BLaER1 treated with 17β-estradiol and CSF1 and Interleukin-3, amounts not matched to agents 10 nM and 100 nM (cell line): ENCODE data around the gene JAZF1.

Source experiments
- H3K27ac ChIP-seq, 11 experiments: shearing (Covaris generic); formaldehyde crosslinking; 2 replicates each; pipeline ENCODE4 v1.8.1; 2022
- H3K27me3 ChIP-seq, 11 experiments: shearing (Covaris generic); formaldehyde crosslinking; 2 replicates each; pipeline ENCODE4 v1.8.1; 2022
- H3K36me3 ChIP-seq, 11 experiments: shearing (Covaris generic); formaldehyde crosslinking; 2 replicates each; pipeline ENCODE4 v1.8.1; 2022
- H3K4me1 ChIP-seq, 10 experiments: shearing (Covaris generic); formaldehyde crosslinking; 2 replicates each; pipeline ENCODE4 v1.8.1; 2022
- H3K4me2 ChIP-seq, 11 experiments: shearing (Covaris generic); formaldehyde crosslinking; 2 replicates each; pipeline ENCODE4 v1.8.1; 2022
- H3K4me3 ChIP-seq, 10 experiments: shearing (Covaris generic); formaldehyde crosslinking; 2 replicates each; pipeline ENCODE4 v1.8.1; 2022
- H3K9ac ChIP-seq, 11 experiments: shearing (Covaris generic); formaldehyde crosslinking; 2 replicates each; pipeline ENCODE4 v1.8.1; 2022
- H3K9me3 ChIP-seq, 11 experiments: shearing (Covaris generic); formaldehyde crosslinking; replicated peaks in 1 of 11; 2 replicates each; pipeline ENCODE4 v1.8.1; 2022
- H4K20me1 ChIP-seq, 11 experiments: shearing (Covaris generic); formaldehyde crosslinking; 2 replicates each; pipeline ENCODE4 v1.8.1; 2022
- Cebpa-rat ChIP-seq, 11 experiments: shearing (Covaris generic); IDR thresholded peaks; 2 replicates each; pipeline ENCODE4 v1.8.1; 2022

Gene JAZF1

DNA sequence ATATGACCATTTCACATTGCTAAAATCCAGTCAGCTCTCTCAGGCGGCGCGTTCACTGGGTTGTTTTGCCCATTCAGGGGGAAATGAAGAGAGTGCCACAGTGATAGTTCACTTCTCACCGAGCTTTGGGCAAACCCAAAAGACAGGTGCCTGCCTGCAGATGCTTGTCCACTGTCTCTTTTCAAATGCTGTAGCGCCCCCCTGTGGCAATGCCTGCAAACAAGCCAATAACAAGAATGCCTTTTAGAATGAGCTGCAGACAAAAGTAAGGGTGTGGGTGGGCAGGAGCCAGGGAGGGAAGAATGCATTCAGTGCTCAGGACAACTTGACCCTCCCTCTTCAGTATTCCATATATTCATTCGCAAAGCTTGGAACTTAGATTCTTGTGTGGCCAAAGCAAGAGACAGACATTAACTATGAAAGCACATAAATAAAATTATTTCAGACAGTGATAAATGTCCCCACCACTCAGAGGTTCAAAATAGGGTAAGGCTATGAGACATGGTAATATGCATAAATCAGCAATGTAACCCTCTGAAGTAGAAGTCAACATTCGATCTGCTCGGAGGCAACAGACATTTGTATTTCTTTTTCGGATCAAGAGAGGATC lies 86.9 kb downstream of the JAZF1 start:
- Histone ChIP-seq H3K36me3 (peaks cover 0 to 32% (median 8%) of the 10 kb centered on the region in 11 experiments; a peak in 10 of 22 replicates), H3K9me3 (peaks cover 0 to 3% (median 0%) of the 10 kb centered on the region in 11 experiments; a peak in 1 of 22 replicates), H3K4me3 (no peak overlapping the region), H3K4me1 (peaks cover 7 to 27% (median 8%) of the 10 kb centered on the region in 10 experiments), H3K4me2 (no peak overlapping the region), H3K27ac (no peak overlapping the region), H3K27me3 (no peaks in the 10 kb centered on the region), H3K9ac (no peak overlapping the region), H4K20me1 (peaks cover 0 to 66% (median 32%) of the 10 kb centered on the region in 11 experiments; a peak in 17 of 22 replicates)
- TF ChIP-seq Cebpa-rat (IDR thresholded peaks at IDR 0.05) = no peak

DNA sequence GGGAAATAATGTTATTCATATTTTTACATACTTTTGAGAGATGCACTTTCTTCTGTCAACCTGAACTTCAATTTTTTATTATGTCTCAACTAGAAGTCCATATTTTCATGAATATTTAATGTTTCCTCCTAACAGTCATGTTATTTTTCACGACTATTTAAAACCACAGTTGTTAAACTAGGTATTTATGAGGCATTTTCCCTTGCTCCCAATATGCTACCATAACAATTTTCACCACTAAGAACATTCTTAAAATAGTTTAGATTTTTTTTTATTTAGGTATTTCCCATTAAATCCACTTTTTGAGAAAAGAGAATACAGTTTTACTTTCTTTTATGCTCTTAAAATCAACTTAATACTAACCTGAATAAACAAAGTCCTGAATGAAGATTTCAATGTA lies 89.4 kb downstream of the JAZF1 start:
- Histone ChIP-seq H3K27ac (no peak overlapping the region), H3K4me3 (no peak overlapping the region), H3K9me3 (peaks cover 0 to 3% (median 0%) of the 10 kb centered on the region in 11 experiments; a peak in 1 of 22 replicates), H3K9ac (no peak overlapping the region), H3K27me3 (no peaks in the 10 kb centered on the region), H3K4me1 (peaks cover 7 to 27% (median 15%) of the 10 kb centered on the region in 10 experiments), H3K36me3 (peaks cover 0 to 32% (median 8%) of the 10 kb centered on the region in 11 experiments; a peak in 10 of 22 replicates), H3K4me2 (no peak overlapping the region), H4K20me1 (peaks cover 0 to 73% (median 42%) of the 10 kb centered on the region in 11 experiments; a peak in 17 of 22 replicates)
- TF ChIP-seq Cebpa-rat (IDR thresholded peaks at IDR 0.05) = no peak

DNA sequence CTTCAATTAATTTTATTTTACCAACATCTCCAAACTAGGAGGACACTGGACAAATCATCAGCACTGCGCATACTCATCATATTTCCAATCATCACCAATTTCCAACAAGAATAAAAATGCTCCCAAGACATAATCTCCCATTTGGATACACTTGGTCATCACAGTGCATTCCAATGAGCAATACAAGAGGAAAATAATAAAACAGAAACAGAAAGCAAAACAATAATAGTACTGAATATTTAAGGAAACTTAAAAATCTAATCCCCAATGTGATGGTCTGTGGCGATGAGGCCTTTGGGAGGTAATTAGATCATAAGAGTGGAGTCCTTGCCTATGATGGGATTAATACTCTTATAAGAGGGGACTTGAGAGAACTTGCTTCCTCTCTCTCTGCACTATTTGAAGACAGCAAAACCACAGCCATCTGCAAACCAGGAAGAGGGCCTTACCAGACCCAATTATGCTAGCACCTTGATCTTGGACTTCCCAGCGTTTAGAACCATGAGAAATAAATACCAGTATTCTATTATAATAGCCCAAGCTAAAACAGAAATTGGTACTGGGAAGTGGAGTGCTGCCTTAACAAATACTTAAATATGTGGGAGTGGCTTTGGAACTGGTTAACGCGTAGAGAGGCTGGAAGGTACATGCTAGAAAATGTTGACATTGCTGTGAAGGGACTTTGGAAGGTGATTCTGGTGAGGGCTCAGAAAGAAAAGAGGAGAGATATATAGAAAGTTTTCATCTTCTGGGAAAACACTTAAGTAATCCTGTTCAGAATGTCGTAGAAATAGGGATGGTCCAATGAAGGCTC lies 91.5 kb downstream of the JAZF1 start:
- Histone ChIP-seq H3K4me1 (peaks cover 7 to 21% (median 14%) of the 10 kb centered on the region in 10 experiments), H4K20me1 (peaks cover 0 to 66% (median 28%) of the 10 kb centered on the region in 11 experiments; a peak in 15 of 22 replicates), H3K9me3 (peaks cover 0 to 3% (median 0%) of the 10 kb centered on the region in 11 experiments; a peak in 1 of 22 replicates), H3K27me3 (no peaks in the 10 kb centered on the region), H3K36me3 (peaks cover 0 to 13% (median 0%) of the 10 kb centered on the region in 11 experiments; a peak in 8 of 22 replicates), H3K27ac (no peak overlapping the region), H3K4me2 (peak overlapping the region; percentile 10 to 61 (median 45); a peak in 19 of 22 replicates), H3K4me3 (no peak overlapping the region), H3K9ac (no peak overlapping the region)
- no peak for TF ChIP-seq Cebpa-rat (IDR thresholded peaks at IDR 0.05)

DNA sequence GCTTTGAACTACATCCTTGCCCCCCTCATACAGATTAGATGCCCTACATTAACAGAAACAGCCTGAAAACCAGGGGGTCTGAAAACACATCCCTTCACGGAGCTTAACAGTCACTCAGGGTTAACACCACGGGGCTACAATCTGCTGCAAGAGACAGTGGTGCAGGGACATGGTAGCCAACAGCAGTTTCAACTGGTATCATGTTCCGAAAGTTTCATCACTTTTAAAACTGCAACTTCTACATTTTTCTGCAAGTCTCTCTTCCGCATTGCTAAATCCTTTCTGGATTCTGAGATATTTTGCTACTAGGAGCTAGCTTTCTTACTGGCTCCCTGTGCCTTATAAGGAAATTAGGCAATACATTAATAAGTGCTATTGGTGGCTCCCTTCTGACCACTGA lies 92.6 kb downstream of the JAZF1 start:
- Histone ChIP-seq H3K4me1 (peaks cover 7 to 28% (median 14%) of the 10 kb centered on the region in 10 experiments), H3K4me3 (no peak overlapping the region), H3K9me3 (peaks cover 0 to 3% (median 0%) of the 10 kb centered on the region in 11 experiments; a peak in 1 of 22 replicates), H3K36me3 (peaks cover 0 to 8% (median 0%) of the 10 kb centered on the region in 11 experiments; a peak in 6 of 22 replicates), H3K27ac (no peak overlapping the region), H4K20me1 (peaks cover 0 to 68% (median 30%) of the 10 kb centered on the region in 11 experiments; a peak in 14 of 22 replicates), H3K4me2 (peak overlapping the region in 3 of 11 experiments; percentile 24 to 48 (median 48); a peak in 4 of 22 replicates), H3K27me3 (no peaks in the 10 kb centered on the region), H3K9ac (no peak overlapping the region)
- no peak for TF ChIP-seq Cebpa-rat (IDR thresholded peaks at IDR 0.05)

DNA sequence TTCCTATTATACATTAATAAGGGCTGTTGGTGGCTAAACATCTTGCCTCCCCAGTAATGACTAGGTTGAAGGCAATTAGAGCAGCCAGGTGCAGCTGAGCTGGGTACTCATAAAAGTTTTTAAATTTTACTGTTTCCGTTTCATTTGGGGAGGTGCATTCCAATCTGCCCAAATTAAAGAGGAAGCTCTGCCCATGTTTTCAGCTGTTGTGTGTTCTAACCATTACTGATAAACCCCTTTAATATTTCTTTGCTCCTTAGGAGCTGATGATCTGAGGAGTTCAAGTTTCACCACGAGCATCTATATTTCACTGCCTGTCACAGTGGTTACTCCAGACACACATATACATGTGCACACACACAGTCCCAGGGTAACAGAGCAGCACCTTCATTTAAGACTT lies 94.4 kb downstream of the JAZF1 start:
- no peak for TF ChIP-seq Cebpa-rat (IDR thresholded peaks at IDR 0.05)
- Histone ChIP-seq H3K36me3 (no peaks in the 10 kb centered on the region), H3K9ac (no peak overlapping the region), H4K20me1 (peaks cover 0 to 81% (median 43%) of the 10 kb centered on the region in 11 experiments; a peak in 15 of 22 replicates), H3K4me2 (no peak overlapping the region; a peak in 1 of 22 replicates), H3K27ac (no peak overlapping the region), H3K4me1 (peaks cover 11 to 33% (median 19%) of the 10 kb centered on the region in 10 experiments), H3K9me3 (peaks cover 0 to 3% (median 0%) of the 10 kb centered on the region in 11 experiments; a peak in 1 of 22 replicates), H3K27me3 (no peaks in the 10 kb centered on the region), H3K4me3 (no peak overlapping the region)

DNA sequence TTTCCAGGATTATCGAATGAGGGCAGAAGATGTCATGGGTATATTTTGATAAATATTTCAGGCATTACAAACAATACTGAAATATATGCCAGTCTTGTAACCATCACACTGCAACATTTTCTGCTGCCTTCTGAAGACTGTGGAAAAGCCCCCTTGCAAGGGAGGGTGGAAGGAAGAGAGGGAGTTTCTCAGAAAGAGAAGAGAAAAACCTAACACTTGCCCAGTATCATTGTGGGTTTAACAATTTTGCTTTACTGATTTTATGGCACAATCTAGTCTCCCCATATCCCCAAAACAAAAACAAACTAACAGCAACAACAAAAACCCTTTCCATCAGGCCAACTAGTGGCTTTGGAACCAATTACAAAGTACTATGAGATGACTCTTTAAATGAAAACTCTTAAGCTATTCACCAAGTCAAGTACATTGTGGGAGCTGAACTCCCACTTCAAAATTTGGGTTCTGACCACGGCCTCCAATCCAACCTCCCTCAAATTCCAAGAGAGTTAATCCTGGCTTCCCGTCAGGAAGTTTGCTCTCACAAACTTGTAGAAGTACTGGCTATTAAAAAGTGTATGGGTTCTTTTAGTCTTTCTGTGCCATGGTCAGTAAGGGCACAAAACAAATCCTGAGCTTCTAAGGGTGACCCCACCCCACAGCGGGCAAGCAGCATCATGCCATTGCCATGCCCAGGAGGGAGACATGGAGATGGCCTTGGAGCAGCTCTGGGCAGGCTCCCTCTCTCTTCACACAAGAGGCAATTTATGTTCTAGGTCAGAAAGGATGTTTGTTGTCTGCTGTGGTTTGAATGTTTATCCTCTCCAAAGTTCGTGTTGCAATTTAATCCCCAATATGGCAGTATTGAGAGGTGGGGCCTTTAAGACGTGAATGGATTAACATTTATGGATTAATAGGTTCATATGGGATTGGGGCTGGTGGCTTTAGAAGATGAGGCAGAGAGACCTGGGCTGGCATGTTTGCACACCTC lies 96.3 kb downstream of the JAZF1 start:
- no peak overlapping the region for H3K27ac ChIP-seq
- no peak overlapping the region for H3K4me3 ChIP-seq
- H3K27me3 ChIP-seq = no peaks in the 10 kb centered on the region
- peaks cover 0 to 92% (median 54%) of the 10 kb centered on the region in 11 experiments; a peak in 15 of 22 replicates for H4K20me1 ChIP-seq
- H3K36me3 ChIP-seq = no peaks in the 10 kb centered on the region
- H3K9ac ChIP-seq = no peak overlapping the region
- 0 out of 22 replicates have a peak, but pooled peaks cover 0 to 1% (median 0%) of the 10 kb centered on the region in 11 experiments for H3K9me3 ChIP-seq
- no peak for TF ChIP-seq Cebpa-rat (IDR thresholded peaks at IDR 0.05)
- no peak overlapping the region for H3K4me2 ChIP-seq
- peaks cover 13 to 31% (median 26%) of the 10 kb centered on the region in 10 experiments for H3K4me1 ChIP-seq

DNA sequence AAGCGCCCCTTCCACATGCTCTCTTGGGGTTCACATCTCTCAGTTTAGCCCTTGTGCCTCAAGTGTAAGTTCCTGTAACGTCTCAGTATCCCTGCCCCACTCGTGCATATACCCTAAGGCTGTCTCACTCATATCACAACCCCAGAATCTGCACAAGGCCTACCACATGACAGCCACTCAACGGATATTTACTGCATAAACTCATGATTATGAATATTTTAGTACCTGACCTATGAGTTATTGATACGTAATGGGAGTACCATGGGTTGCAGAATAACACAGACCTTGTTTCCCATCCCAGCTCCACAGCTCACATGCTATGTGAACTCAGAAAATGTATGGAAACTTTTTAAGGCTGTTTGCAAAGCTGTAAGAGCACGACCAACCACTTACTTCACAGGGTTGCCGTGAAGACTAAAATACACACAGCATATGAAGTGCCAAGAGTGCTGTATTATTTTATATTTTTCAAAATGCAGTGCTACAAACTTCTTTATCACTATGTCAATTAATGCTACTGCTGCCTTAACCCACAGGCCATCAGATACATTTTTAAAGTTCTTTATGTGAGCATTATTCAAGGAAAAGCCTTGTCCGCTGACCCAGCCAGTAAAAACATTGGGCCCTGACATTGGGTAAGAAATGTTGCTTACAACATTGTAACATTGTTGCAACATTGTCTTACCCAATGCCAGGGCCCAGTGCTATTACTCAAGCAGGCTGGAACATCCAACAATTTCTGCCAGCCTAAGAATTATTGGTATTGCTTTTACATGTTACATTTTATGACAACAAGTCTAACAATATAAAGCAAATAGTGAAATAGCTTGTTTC lies 97.2 kb downstream of the JAZF1 start:
- no peaks in the 10 kb centered on the region for H3K27me3 ChIP-seq
- no peak overlapping the region for H3K4me2 ChIP-seq
- no peak for TF ChIP-seq Cebpa-rat (IDR thresholded peaks at IDR 0.05)
- H3K4me3 ChIP-seq = no peak overlapping the region
- no peak overlapping the region for H3K27ac ChIP-seq
- H3K4me1 ChIP-seq = peaks cover 9 to 24% (median 17%) of the 10 kb centered on the region in 10 experiments
- H3K9ac ChIP-seq = no peak overlapping the region
- no peaks in the 10 kb centered on the region for H3K36me3 ChIP-seq
- H3K9me3 ChIP-seq = no peaks in the 10 kb centered on the region
- peaks cover 0 to 92% (median 57%) of the 10 kb centered on the region in 11 experiments; a peak in 15 of 22 replicates for H4K20me1 ChIP-seq
